Suprapubic skin (tissue), 4 donors: ENCODE measurements around the gene PSMG1.

Experiments used
- POLR2A ChIP-seq, 2 donors: fragments of 450-650 bp; IDR thresholded peaks; one replicate each; pipeline ENCODE4 v1.6.1; 2017; ENCODE audit warnings: antibody characterized with exemption in 2 of 2, mild to moderate bottlenecking in 2 of 2, moderate library complexity in 2 of 2
- POLR2AphosphoS5 ChIP-seq, 3 donors: sonication (generic); formaldehyde crosslinking; IDR thresholded peaks; one replicate each; pipeline ENCODE4 v1.6.1; 2017; ENCODE audit warnings: antibody characterized with exemption in 3 of 3

GRCh38 chr21:39185157-39185556, 1.9 kb upstream of the PSMG1 start:
- TF ChIP-seq POLR2A (IDR thresholded peaks at IDR 0.05) (no peak), POLR2AphosphoS5 (IDR thresholded peaks at IDR 0.05) (no peak)
